HG02759 (cell line): ENCODE measurements around the gene ANKRD13D.
"Not testable (repeated sequence)": the region's sequence is repeated elsewhere in the genome, so short reads cannot be mapped to it uniquely, and the experiment has no call there.

ENCODE experiments used
- ATAC-seq: cut with Tn5 transposase; IDR thresholded peaks from one replicate; pipeline ENCODE4 v1.9.1; 2021; ENCODE audit warnings: mild to moderate bottlenecking, moderate library complexity; ENCODE audit not compliant: unreplicated experiment

Gene ANKRD13D

GRCh38 chr11:67317205-67317887, 28.2 kb downstream of the ANKRD13D start:
- ATAC-seq: peak; percentile 84

GRCh38 chr11:67317888-67318555, 28.9 kb downstream of the ANKRD13D start:
- ATAC-seq: peak; percentile 21

GRCh38 chr11:67318876-67319275, 29.8 kb downstream of the ANKRD13D start:
- not testable (repeated sequence) for ATAC-seq

GRCh38 chr11:67320011-67320410, 30.9 kb downstream of the ANKRD13D start:
- ATAC-seq: no peak

DNA sequence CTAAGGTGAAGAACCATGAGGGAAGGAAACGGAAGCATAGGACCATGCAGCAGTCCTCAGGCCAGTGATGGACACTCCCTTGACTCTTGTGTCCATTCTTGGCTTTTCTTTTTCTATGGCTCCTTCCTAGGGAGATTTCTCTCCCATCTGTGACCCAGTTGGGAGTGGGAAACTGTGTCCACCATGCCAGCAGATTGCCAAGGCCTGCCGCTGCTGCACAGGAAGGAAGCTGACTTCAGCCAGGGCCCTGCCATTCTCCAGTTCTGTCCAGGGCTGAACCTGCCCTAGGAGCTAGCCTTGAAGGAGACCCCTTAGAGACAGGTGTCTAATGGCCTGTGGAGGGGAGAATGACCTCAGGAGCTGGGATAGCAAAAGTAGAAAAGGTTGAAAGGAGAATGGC, 31.6 kb downstream of the ANKRD13D start:
- ATAC-seq: no peak

DNA sequence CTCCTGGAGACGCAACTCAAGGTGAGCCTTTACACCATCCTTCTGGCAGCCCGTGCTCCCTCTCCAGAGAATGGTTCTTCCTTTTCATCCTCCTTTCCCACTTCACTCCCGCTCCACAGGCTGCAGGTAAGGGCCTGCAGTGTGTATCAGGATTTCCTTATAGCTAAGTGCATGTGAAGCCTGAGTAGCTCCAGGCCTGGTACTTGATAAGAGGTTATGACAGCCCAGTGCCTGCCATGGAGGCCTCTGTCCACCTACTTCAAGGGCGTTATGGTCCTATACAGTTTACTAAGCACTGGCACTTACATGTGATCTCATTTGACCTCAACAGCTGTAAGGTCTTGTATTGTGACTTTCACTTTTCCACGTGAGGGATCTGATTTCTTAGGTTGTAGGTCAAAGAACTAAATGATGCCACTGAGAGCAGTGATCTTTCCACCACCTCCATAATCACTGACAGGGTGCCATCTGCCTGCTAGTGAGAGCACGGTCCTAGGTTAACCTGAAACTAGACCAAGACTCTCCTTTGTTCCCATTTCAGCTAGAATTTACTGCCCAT, 32.3 kb downstream of the ANKRD13D start:
- ATAC-seq: no peak

- no peak for ATAC-seq
Measured at GRCh38 chr11:67322049-67322448, 32.9 kb downstream of the ANKRD13D start.

DNA sequence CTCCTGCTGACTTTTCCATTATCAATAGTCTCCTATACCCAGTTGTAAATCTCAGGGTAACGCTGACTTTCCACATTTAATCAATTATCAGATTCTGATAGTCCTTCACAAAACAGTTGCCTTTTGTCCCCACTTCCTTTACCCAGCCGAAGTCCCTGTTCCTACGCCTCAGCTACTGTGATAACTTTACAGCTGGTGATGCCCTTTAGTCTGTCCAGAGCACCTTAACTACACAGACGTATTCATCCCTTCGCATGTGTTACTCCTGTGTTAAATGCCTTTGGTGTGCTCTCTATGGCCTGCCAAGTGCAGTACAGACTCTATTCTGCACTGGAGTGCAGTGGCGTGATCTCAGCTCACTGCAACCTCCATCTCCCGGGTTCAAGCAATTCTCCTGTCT, 34.4 kb downstream of the ANKRD13D start:
- no peak for ATAC-seq

DNA sequence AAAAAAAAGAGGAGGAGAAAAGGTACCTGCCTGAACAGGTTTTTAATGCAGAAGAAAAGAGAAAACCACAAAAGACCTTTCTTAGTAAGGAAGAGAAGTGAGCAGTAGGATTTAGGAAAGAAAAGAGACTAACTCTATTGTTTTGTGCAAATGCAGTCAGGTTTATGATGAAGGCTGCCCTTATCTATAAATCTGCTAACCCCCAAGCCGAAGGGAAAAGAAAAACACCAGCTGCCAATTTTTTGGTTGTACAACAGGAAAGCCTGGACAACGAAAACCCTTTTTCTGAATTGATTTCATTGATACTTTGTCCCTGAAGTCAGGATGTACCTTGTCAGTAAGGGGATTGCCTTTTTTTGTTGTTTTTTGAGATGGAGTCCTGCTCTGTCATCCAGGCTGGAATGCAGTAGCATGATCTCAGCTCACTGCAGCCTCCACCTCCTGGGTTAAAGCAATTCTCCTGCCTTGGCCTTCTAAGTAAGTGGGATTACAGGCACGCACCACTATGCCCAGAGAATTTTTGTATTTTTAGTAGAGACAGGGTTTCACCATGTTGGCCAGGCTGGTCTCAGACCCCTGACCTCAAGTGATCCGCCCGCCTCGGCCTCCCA, 43.1 kb downstream of the ANKRD13D start:
- no peak for ATAC-seq

DNA sequence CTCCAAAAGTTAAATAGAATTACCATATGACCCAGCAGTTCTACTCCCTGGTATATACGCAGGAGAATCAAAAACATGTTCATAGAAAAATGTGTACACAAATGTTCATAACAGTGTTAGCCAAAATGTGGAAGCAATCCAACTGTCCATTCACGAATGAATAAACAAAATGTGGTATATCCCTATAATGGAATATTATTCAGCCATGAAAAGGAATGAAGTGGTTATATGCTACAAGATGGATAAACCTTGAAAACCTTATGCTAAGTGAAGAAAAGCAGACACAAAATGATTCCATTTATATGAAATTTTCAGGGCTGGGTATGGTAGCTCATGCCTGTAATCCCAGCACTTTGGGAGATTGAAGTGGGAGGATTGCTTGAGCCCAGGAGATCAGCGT, 48.2 kb downstream of the ANKRD13D start:
- no peak for ATAC-seq

DNA sequence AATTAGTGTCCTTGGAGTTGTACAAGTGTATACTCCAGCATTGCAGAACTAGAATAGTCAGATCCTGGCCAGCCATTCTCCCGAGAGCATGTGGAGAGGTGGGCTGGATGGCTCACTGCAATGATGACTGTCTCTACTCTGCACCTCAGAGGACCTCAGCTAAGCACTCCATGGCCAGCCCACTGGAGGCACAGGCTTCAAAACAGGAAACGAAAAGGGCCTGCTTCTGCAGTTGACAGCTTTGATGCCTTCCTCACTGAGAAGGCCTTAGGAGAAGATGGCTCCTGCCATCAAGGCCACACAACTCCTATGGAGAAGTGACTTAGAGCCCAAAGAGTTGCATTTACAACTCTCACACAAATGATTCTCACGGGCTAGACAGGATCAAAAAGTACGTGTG, 55.2 kb downstream of the ANKRD13D start:
- no peak for ATAC-seq

DNA sequence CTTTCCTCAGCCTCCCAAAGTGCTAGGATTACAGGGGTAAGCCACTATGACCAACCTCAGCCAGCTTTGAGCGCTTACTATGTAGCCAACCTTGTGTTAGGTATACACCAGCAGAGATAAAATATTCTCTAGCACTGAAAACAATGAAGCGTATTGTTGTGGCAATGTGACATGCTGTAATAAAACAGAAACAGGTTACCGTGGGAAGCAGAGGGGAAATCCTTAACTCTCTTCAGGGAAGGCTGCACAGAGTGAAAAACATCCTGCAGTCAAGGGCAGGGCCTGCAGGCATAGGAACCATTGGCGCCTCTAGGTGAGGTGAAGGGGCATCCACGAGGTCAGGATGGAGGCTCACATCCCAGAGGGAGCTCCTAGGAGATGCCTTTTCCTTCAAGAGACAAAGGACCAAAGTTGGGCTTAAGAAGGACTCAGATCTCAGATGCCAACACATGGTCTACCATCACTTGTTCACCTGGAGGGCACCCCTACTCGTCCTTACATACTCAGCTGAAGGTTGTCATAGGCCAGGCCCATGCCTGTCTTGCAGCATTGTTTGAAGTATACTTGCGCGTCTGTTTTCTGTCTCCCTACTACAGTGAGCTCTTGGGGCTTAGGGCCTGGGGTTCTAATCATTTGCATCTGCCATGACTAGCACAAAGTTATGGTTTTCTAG, 56.3 kb downstream of the ANKRD13D start:
- no peak for ATAC-seq

- ATAC-seq: no peak
Measured at GRCh38 chr11:67345920-67346819, 57.1 kb downstream of the ANKRD13D start.

GRCh38 chr11:67347964-67348749, 59.1 kb downstream of the ANKRD13D start:
- no peak for ATAC-seq

DNA sequence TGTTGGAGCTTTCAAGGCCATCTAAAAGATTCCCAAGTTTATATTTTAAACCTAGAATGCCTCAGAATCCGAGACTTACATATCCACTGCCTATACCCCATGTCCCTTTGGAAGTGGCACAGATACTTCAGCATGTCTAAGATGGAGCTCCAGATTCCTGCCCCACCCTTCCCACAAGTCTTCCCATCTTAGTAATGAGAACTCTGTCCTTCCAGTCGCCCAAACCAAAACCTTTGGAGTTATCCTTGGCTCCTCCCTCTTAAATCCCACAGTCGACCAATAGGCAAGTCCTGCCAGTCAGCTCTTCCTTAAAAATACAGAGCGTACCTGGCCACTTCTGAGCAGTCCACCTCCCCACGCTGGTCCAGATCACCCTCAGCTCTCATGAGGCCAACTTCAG, 59.9 kb downstream of the ANKRD13D start:
- ATAC-seq: no peak

DNA sequence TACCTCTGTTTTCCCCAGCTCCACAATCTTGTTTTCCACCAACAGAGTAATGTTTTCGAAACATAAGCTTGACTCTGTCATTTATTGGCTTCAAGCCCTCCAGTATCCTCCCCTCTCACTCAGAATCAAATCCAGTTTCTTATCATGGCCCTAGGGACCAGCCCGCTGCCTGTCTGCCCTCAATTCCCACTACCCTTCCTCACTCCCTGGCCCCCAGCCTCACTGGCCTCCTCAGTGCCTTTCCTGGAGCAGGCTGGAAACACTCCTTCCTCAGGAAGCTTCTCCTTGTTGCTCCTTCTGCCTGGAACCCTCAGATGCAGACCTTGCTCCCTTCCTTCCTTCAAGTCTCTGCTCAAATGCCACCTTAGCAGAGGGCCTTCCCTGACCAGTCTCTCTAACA, 60.4 kb downstream of the ANKRD13D start:
- no peak for ATAC-seq

DNA sequence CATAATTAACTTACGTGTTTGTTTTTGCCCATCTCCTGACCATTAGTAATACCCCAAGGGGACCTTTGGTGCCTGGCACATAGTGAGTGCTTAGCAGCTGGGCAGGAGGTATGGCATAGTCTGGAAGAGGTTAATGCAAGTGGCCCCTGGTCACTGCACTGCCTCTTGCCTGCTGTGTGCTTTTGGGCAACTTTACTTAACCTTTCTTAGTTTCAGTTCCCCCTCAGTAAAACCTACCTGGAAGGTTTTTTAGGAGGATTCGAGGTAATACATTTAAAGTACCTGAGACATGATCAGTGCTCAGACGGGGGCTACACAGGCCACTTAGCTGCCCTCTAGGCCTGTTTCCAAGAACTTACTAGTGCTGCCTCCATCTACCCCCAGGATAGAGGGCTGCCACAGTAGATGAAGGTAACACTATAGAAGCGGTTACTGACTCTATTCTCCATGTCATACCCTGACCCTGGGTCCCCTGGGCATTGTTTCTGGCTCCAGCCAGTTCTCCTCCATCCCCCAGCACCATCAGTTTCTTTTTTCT, 60.9 kb downstream of the ANKRD13D start:
- ATAC-seq: no peak

- ATAC-seq: no peak
Measured at GRCh38 chr11:67351275-67352005, 62.3 kb downstream of the ANKRD13D start.
